ENCODE data around the gene IRX1.

IRX1 gene

DNA sequence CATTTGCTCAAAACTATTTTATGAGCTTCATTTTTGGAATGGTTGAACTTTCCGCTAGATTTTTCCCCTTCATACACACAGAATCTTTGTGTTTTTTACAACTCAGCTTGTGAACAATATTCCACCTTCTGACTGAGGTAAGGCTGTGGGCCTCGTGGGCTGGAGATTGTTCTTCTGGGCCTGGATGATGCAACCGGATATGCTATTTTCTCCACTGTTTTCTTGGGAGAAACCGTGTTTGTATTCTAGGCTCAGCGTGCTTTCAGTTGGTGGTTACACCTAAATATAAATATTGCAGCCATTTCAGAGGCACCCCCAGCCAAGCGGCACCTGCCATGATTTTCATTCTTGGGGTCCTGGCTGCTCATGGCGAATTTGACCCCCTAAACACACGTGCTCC, 55.2 kb downstream of the IRX1 start:
- DNase-seq (ENCODE audit: low read depth): no peak

All from activated T-helper 1 cell treated with Interleukin-2 at 50 U/mL for 16 hours (primary cell).